ENCODE results near the gene RPS5.

Gene RPS5

DNA sequence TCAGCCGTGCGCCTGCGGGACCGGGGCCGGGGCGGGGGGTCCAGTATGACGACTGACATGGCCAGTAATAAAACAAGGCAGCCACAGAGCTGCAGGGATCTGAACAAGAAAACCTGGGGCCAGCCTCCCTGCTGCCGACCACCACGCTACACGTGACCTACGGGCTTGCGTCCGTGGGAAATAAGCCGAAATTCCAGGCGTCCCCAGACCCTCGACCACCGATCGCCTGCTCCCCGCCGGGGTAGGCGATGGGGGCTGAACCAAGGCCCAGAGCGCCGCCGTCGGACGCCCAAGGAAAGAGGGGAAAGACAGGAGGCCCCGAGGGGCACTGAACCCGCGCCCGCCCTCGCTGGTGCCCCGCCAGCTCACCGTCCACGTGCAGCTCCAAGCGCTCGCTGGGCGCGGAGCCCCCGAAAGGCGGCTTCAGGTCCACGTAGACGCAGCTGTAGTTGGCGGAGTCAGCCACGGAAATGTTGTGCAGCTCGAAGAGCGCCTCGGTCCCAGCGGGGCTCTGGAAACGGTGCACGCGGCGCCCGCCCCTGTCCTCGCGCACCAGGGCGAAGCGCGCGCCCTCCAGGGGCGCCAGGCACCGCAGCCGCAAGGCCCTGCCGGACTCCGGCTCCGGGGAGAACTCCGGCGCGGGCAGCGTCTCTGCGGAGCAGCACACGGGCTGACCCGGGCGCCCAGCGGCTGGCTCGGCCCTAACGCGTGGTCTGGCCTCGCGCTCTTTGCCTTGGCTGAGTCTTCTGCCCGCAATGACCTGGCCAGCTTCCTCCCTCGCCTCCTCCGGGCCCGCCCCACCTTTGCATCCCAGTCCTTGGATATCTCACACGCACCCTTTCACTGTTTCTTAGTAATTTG, 36.8 kb upstream of the RPS5 start:
- no peak for DNase-seq (ENCODE audit: low read depth)
- H3K4me3 ChIP-seq (replicated peaks; ENCODE audit: low read depth, low read length), result no peak overlapping the region
- no peak for TF ChIP-seq CTCF (IDR thresholded peaks at IDR 0.05; ENCODE audit: low read length, missing control alignments)

DNA sequence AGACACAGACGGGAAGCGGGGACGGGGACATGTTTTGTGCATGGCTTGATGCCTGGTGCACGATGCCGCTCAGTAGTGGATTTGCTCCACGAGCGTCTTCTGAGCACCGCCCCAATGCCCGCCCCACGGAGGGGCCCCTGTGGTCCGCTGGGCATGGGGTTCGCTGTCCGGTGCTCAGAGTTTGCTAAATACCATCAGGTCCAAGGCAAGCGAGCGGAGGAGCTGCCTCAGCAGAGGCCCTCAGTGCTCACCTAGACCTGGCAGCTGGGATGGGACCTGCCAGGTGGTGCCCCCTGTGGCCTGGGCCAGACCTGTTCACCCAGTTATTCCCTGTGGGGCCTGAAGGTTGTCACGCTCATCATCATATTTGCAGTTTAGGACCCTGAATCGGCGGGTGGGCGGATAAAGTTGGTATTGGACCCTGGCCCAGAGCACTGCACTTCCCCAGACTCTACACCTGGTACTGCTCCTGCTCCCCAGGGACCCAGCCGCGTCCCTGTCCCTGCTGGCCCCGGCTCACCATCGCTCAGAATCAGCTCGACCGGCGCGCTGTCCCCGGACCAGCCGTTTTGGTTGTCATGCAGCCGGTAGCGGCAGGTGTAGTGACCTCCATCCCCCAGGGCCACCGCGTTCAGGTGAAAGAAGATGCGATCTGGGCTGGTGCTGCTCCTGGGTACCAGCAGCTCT, 36.1 kb upstream of the RPS5 start:
- no peak overlapping the region for H3K4me3 ChIP-seq (replicated peaks; ENCODE audit: low read depth, low read length)
- no peak for DNase-seq (ENCODE audit: low read depth)
- no peak for TF ChIP-seq CTCF (IDR thresholded peaks at IDR 0.05; ENCODE audit: low read length, missing control alignments)

DNA sequence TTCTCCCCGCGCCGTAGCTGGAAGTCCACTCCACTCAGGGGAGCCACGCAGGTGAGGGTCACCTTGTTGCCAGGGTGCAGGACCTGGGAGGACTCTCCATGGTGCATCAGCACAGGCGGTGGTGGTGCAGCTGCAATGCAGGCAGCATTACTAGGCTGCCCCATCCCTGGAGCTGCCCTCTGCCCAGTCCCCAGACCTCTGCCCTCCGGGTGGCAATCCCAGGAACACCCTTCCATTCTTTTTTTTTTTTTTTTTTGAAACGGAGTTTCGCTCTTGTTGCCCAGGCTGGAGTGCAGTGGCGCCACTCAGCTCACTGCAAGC, 35.6 kb upstream of the RPS5 start:
- DNase-seq (ENCODE audit: low read depth), result no peak
- H3K4me3 ChIP-seq (replicated peaks; ENCODE audit: low read depth, low read length), result no peak overlapping the region
- no peak for TF ChIP-seq CTCF (IDR thresholded peaks at IDR 0.05; ENCODE audit: low read length, missing control alignments)

GRCh38 chr19:58351990-58352755, 34.9 kb upstream of the RPS5 start:
- no peak for DNase-seq (ENCODE audit: low read depth)
- no peak overlapping the region for H3K4me3 ChIP-seq (replicated peaks; ENCODE audit: low read depth, low read length)
- no peak for TF ChIP-seq CTCF (IDR thresholded peaks at IDR 0.05; ENCODE audit: low read length, missing control alignments)

- no peak for TF ChIP-seq CTCF (IDR thresholded peaks at IDR 0.05; ENCODE audit: low read length, missing control alignments)
- no peak for DNase-seq (ENCODE audit: low read depth)
- H3K4me3 ChIP-seq (replicated peaks; ENCODE audit: low read depth, low read length), result no peak within 1 kb of the TSS
Observed at GRCh38 chr19:58352760-58353671, 34.1 kb upstream of the RPS5 start, which contains the start of gene A1BG. Gene A1BG, minus strand, starts transcription at chr19:58353492. Its CDS starts 55 bp downstream, at chr19:58353437.

Data from fibroblast of pulmonary artery (primary cell).